HG03135 (cell line): ENCODE measurements around the gene ZNRF4.
"Not testable (repeated sequence)": the region's sequence is repeated elsewhere in the genome, so short reads cannot be mapped to it uniquely, and the experiment has no call there.

Experiments used
- ATAC-seq: cut with Tn5 transposase; IDR thresholded peaks from one replicate; pipeline ENCODE4 v1.9.1; 2021; ENCODE audit warnings: mild to moderate bottlenecking, moderate library complexity; ENCODE audit not compliant: unreplicated experiment

The ZNRF4 gene

DNA sequence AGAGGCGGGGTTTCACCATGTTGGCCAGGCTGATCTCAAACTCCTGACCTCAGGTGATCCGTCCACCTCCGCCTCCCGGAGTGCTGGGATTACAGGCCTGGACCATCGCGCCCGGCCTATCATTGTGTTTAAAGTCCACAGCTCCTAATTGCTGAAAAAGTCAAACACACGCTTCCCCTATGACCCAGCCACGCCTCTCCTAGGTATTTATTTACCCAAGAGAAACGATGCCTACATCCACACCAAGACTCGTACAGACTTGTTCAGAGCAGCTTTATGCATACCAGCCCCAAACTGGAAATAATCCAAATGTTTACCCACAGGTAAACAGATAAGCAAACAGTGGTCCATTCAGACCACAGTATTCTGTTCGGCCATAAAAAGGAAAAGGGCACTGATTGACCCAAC is 15.1 kb downstream of the ZNRF4 start:
- ATAC-seq: no peak

DNA sequence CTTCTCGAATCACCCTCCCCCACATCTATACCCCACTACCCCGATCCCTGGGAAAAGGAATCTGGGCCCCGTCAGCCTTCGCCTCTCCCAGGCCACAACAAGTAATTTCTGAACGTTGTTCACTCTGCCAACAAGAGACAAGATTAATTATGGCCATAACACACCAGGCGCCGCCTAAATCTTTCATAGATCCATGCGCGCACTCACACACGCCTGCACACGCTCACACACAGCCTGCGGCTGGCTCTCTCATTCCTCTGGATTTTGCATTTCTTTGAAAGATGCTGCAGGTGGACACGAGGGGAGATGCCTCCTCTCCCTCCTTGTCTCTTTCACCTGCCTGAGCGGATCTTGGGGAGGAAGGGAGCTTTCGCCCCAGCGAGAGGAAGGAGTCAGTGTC is 17.1 kb downstream of the ZNRF4 start:
- ATAC-seq: no peak

DNA sequence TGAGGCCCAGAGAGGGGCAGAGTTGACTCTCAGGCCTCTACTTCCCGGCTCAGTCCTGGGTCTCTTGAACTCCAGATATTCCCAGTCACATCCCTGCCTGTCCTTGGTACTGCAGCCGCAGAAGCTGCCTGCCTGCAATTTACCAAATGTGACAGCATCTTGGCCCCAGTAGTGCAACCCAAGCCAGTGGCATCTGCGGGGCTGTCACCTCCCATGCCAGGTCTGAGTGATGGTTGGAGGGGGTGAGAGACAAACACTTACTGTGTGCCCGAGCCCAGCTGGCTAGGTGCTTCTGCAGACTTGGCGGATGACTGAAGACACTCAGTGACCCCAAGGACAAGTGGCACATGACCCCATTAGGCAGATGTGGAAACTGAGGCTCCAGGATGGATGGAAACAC is 18.4 kb downstream of the ZNRF4 start:
- no peak for ATAC-seq

DNA sequence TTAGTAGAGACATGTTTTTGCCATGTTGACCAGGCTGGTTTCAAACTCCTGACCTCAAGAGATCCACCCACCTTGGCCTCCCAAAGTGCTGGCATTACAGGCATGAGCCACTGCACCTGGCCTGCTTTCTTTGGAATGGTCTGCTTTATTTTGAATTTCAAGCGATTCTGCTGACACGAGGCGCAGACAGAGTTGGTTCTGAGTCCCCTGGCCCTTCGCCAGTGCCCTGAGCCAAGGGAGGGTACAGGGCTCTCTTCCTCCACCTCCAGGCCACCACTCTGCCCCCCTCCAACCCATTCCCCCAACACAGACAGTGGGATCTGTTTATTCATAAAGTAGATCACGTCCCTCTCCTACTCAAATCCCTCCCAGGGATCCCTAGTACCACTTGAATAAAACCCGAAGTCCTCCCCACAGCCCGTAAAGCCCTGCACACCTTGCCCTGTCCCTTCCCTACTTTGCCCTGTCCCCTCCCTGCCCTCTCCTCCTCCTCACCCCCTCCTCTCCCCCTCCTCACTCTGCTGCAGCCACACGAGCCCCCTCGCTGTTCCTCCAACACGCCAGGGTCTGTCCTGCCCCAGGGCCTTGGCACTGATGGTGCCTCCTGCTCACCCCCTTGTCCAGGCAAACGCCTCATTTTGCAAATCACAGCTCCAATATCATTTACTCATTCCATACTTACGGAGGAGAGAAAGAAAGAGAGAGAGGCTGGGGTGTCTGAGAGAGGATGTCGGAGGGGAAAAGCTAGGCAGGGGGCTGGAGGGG is 22.4 kb downstream of the ZNRF4 start:
- ATAC-seq: no peak

DNA sequence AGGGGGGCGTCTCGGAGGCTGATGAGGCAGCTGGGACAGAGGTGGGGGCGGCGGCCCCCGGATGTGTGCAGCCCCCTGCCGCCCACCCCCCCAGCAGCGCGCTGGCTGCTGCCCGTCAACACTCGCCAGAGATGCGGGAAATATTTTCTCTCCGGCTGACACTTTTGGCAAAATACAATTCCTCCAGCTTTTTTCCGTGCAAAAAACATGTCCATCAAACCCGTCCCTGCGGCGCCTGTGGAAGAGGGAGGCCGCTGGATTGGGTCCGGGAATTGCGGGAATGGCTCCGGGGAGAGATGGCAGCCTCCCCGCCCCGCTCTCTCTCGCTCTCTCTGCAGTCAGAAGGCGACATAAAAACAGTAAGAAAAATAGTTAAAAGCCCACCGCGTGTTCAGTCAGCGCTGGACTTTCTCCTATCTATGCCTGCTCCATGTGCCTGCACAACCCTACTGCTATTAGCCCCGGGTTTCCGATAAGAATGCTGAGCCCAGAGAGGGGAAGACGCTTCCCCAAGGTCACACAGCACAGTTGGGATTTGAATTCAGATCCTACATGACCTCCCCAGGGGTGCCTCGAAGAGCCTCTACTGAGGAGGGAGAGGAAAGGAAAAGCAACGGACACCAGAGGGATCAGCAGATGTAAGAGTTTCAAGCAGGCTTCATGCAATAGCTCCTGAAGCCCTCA is 23.2 kb downstream of the ZNRF4 start:
- ATAC-seq: no peak

DNA sequence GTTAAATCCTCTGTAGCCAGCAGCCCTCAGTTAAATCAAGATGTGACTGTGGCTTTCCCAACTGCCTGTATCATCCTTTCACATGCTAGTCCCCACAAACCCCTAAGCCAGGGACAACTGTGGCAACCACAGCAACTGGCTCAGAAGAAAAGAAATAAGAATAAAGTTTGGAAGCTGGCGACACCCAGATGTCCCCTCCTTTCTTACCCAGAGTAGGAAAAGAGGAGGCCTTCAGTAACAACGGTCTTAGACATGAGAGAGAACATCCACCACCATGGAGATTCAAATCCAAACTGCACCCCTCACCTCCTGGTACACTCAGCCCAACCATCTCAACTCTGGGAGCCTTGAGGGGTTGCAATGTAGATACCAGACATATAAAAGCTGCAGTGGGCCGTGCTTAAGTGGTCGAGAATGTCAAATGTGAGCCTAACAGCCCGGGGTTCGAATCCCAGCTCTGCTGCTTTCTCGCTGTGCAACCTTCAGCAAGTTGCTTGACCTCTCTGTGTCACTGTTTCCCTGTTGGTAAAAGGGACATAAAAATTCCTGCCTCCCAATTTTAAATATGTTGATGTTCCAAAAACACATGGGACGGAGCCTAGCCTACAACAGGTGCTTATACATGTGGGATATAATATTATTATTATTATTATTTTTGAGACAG is 23.8 kb downstream of the ZNRF4 start:
- no peak for ATAC-seq

DNA sequence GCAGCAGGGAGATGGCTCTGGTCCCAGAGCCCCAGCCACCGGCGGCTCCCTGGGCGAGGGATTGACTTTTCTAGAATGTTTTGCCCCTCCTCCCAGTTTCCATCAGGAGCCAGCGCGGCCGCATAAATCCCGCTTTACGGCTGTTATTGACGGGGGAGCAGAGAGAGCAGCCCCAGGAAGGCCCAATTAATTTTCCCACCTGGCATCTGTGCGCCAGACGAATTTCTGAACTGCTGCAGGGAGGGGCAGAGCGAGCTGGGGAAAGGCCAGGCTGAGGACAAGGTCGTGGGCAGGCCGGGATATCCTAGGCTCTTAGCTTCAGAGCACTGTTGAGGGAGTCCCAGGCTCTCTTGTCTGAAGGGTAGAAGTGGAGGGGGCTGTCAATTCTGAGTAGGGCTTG is 24.7 kb downstream of the ZNRF4 start:
- no peak for ATAC-seq

DNA sequence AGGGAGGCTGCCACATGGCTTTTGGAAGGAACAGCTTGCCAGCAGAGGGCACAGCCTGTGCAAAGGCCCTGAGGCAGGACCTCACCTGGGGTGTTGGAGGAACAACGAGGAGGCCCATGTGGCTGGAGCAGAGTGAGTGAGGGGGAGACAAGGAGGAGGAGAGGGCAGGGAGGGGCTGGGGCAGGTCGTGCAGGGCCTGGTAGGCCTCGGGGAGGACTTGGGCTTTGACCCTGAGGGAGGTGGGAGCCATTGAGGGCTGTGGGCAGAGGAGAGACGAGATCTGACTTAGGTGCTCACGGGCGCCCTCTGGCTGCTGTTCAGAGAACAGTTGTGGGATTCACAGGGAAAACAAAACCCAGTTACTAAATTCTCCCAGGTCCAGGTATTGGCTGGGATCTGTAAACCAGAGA is 25.2 kb downstream of the ZNRF4 start:
- no peak for ATAC-seq

DNA sequence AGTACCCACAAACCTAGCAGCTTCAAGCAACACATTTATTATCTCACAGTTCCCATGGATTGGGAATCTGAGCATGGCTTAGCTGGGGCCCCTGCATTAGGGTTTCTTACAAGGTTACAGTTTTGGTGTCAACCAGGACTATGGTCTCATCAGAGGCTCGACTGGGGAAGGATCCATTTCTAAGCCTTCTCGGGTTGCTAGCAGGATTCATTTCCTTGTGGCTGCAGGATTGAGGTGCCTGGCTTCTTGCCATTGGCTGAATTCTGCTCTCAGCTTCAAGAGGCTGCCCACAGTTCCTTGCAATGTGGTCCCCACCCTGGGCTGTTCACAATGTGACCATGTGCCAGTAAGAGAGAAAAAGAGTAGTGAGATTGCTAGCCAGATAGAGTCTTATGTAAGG is 26.7 kb downstream of the ZNRF4 start:
- no peak for ATAC-seq

DNA sequence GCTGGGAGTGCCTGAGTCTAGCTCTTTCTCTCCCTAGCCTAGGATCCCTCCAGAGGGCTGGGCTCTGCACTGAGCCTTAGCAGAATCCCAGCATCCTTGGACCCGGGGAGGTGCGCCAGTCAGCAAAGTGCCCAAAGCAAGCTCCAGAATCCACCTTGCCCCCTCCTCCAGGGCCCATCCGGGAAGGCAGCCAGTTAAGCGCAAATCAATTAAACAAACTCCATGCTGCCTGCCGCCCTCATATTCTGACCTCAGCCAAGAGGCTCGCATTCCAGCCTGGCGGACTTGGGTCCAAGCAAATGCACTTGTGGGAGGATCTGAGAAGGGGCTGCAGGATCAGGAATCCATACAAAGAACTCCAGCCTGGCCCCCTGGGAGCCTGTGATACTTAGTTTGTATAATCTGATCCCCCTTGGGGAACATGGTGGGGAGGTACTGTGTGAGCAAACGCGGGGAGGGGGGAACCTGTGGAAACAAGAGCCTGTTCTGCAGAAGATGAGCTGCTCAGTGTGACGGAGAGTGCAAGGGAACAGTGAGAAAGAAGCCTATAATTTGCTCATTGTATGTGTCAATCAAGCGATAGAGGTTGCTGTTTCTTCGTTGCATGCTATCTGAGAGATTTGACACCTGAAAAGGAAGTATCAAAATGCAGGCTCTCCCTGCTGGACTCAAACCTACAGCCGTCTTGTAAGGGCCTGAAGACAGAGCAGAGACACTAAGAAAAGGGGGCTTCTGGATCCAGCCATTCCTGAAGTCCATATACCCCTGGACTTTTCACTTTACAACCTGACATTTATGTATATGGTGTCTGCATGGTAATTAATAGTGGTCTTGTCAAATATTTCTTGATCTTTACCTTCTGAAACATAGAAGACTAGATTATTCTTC is 29.4 kb downstream of the ZNRF4 start:
- no peak for ATAC-seq

DNA sequence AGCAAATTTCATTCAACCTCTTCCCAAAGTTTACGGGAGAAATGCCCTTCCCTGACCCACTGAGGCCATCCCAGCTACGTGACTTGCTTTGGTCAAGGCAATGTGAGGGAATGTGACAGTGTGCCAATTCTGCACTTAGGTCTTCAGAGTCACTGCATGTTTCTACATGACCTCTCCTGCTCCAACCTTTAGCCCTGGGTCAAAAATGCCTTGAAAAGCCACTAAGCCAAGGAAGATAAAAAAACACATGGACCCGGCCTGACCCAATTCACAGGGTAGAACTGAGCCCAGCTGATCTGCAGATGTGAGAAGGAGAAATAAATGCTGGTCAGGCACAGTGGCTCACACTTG is 30.0 kb downstream of the ZNRF4 start:
- ATAC-seq: no peak

DNA sequence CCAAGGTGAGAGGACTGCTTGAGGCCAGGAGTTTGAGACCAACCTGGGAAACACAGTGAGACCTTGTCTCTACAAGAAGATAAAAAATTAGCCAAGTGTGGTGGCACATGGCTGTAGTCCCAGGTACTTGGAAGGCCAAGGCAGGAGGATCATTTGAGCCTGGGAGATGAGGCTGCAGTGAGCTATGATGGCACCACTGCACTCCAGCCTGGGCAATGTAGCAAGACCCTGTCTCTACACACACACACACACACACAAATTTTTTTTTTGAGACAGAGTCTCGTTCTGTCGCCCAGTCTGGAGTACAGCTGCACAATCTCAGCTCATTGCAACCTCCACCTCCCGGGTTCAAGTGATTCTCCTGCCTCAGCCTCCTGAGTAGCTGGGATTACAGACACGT is 30.4 kb downstream of the ZNRF4 start:
- not testable (repeated sequence) for ATAC-seq

DNA sequence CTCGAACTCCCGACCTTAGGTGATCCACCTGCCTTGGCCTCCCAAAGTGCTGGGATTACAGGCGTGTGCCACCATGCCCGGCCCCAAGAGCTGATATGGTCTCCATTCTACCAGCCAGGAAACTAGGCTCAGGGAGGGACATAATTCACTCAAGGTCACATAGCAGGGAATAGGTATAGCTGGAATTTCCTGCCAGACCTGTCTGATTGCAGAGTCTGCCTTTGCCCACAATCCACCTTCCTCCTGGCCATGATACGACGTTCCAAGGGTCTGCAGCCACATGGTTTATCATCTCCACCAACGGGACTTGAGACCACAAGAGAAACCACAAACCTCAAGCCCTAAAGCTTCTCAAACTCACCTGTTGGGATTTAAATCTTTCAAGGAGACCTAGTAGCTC is 32.0 kb downstream of the ZNRF4 start:
- ATAC-seq: no peak

DNA sequence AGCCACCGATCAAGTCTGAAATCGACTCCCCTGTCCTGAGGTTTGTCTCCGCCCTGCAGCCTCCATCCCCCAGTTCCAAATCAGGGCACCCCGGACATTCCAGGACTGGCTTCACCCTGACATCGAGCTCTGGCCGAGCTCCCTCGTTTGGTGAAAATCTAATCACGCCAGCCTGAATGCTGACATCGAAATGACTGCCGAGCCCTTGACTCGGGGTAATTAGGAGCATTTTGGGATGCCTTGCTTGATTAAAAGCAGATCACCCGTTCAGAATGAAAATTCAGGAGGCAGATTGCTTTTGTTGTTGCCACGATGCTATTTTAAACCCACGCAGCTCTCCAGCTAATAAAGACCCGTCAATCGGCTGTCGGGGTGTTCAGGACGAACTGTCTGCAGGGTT is 34.3 kb downstream of the ZNRF4 start:
- ATAC-seq: no peak

DNA sequence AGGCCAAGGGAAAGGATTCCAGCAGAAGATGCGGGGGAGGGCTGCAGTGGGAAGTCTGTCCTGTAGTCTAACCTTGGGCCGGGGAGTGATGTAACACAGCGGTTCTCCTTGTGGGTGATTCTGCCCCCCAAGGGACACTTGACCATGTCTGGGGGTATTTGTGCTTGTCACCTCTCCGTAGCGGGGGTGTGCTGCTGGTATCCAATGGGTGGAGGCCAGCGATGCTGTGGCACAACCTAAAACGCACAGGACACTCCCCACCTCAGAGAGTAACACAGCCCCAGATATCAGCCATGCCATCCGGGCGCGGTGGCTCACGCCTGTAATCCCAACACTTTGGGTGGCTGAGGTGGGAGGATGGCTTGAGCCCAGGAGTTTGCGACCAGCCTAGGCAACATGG is 36.3 kb downstream of the ZNRF4 start:
- no peak for ATAC-seq

DNA sequence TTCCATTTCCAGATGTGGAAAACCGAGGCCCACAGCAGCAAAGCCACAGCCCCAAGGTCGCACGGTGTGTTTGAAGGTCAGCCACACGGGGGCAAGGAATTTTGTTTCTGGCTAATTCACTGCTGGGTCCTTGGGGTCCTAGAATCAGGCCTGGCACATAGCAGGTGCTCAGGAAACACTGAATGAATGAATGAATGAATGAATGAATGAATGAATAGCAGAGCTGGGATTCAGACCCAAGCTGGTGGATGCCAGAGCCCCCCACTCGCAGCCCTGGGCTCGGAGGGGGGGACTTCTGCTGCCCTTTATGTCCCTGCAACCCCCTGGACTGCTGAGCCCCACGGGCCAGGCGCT is 37.0 kb downstream of the ZNRF4 start:
- no peak for ATAC-seq

DNA sequence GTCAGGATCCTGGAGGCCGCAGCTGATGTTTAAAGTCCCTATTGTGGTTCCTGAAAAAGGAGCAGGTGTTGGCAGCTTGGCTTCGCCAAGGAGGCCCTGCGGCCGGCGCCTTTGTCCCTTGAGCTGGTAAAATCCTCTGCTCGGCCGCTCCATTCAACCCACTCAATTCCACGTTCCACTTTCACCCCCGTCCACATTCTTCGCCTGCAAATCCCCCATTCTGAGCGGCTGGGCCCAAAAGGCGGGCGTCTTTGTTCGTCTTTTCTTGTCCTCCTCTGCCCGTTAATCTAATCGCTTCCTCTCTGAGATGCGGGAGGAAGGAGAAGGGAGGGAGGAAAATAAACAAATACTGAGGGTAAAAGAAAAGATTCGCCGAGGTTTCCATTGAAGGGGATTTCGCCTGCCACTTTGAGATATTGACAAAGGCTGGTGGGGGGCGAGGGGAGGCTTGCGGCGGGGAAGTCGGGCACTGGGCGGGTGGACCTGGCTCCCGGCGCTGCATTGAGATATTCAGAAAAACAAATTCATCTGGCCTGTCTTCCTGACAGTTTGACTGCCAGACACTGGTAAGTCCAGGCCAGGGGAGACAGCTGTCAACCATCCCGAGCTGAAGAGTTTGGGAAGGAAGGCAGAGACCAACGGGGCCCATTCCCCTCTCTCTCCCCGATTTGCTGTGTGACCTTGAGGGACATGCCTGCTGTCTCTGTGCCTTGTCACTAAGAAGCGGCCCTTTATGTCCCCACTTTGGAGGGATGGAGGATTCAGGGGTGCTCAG is 37.6 kb downstream of the ZNRF4 start:
- ATAC-seq: no peak

DNA sequence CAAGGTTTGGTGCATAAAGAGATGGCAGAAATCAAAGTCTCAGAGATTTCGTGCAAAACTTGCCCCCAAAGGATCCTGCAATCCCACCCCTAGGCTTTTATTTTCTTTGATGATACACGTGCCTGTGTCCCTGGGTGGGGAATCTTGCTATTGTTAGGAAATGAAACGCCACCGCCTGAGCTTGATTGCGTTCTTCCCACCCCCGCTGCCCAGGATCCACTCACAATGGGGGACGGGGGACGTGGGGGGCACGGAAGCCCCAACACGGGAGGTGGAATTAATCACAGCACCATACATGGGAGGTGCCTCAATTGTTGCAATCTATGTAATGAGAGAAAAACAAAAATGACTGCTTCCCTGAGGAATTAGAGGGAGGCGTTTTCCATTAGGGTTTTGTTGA is 39.6 kb downstream of the ZNRF4 start:
- no peak for ATAC-seq

DNA sequence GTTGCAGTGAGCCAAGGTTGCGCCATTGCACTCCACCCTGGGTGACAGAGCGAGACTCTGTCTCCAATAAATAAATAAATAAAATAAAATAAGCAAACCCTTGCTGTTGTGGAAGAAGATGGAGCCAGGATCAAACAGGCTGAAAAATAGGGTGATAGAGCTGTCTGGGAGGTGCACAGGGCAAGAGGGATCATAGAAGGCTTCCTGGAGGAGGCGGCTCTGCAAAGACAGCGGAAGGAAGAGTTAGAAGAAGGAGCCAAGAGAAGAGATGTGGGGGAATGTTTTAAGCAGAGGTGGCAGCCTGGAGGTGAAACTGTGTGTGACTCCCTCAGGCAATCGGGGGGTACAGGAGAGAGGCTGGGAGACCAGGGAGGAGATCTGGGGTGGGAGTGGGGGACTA is 40.6 kb downstream of the ZNRF4 start:
- ATAC-seq: no peak

DNA sequence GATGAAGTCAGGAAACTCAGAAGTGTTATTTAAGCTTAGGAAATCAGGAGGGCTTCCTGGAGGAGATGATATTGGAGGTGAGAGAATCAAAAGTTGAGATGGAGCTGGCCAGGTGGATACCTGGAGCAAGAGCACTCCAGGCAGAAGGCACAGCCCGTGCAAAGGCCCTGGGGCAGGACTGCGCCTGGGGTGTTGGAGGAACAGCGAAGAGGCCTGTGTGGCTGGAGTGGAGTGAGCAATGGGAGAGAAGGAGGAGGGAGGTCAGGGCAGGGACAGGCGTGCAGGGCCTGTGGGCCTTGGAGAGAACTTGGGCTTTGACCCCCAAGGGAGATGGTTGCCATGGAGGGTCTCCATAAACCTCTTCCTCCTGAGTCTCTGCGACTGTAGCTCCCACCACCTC is 42.1 kb downstream of the ZNRF4 start:
- no peak for ATAC-seq
